ENCODE measurements around the gene AQP1. TPM values are rescaled to one million over a fixed set of nuclear protein-coding genes. Genes with fewer than 3 reads are reported as not detected.

The AQP1 gene
- total and polyA plus RNA-seq, 2 of the 8 experiments (the other 6 are each of a cell fraction or from before 2014, with no cell fraction given), result 0.18 to 0.19 TPM

- TF ChIP-seq USF2 (IDR thresholded peaks at IDR 0.05; ENCODE audit: low read length) (peak; percentile 75), CHD1 (IDR thresholded peaks at IDR 0.05; ENCODE audit: low read depth, low read length) (no peak), BCL11A (IDR thresholded peaks at IDR 0.05; ENCODE audit: low read depth in 2 of 2, low read length in 2 of 2) (no peak), RBBP5 (IDR thresholded peaks at IDR 0.05; ENCODE audit: borderline replicate concordance, low read depth, low read length) (peak; percentile 73; the same call in 1 of the 2 replicates), BACH1 (IDR thresholded peaks at IDR 0.05; ENCODE audit: low read length) (no peak), RAD21 (IDR thresholded peaks at IDR 0.05 in 1 of 2, conservative IDR thresholded peaks at IDR 0.05 in 1 of 2; ENCODE audit: low read depth in 2 of 2, low read length in 2 of 2) (peak; percentile 72 to 76), KDM1A (IDR thresholded peaks at IDR 0.05; ENCODE audit: borderline replicate concordance, low read length) (peak; percentile 47; the same call in 1 of the 2 replicates), CEBPB (IDR thresholded peaks at IDR 0.05; ENCODE audit: low read depth, low read length) (peak; percentile 26; the same call in 1 of the 2 replicates), TBP (IDR thresholded peaks at IDR 0.05; ENCODE audit: low read depth, low read length) (peak; percentile 57; the same call in 1 of the 2 replicates), KDM4A (IDR thresholded peaks at IDR 0.05; ENCODE audit: low read depth, low read length, severe bottlenecking) (peak; percentile 74), TCF12 (IDR thresholded peaks at IDR 0.05; ENCODE audit: low read depth, low read length) (0 out of 2 replicates have a peak, but pooled peaks have one; percentile 10), YY1 (IDR thresholded peaks at IDR 0.05; ENCODE audit: low read depth, low read length) (peak; percentile 73; the same call in 1 of the 2 replicates)
These were observed 27.0 kb downstream of the AQP1 start (continued) for GRCh38 chr7:30938435-30939316.
